Psoas muscle (tissue), 8 donors: ENCODE measurements around the gene SERPINA3. TPM values are rescaled to one million over a fixed set of nuclear protein-coding genes. Genes with fewer than 3 reads are reported as not detected.

Source experiments
- ATAC-seq, 4 donors: fragments of 200-7000 bp; cut with Tn5 transposase; one replicate each; pipeline ENCODE4 v1.9.1; 2020; ENCODE audit warnings: moderate library complexity in 3 of 4, mild to moderate bottlenecking in 2 of 4
- DNase-seq, 2 donors: peaks; one replicate each; pipeline ENCODE4 v3.0.0-alpha.2; 2020
- H3K27ac ChIP-seq: fragments of 200-600 bp; one replicate; pipeline ENCODE4 v1.8.0; 2022
- H3K27me3 ChIP-seq, 3 donors: fragments of 200-600 bp in 1 of 3; one replicate each; pipeline versions ENCODE4 v1.6.1 to v1.8.0; 2013 to 2022; ENCODE audit warnings: low read length in 2 of 3, mild to moderate bottlenecking in 2 of 3, moderate library complexity in 1 of 3; ENCODE audit not compliant: insufficient read depth in 3 of 3
- H3K36me3 ChIP-seq, 2 donors: fragments of 200-600 bp in 1 of 2; one replicate each; pipeline versions ENCODE4 v1.6.1 to v1.8.0; 2013 to 2022; ENCODE audit warnings: low read depth in 1 of 2, mild to moderate bottlenecking in 1 of 2, moderate library complexity in 1 of 2; ENCODE audit not compliant: insufficient read depth in 1 of 2
- H3K4me1 ChIP-seq: fragments of 200-600 bp; one replicate; pipeline ENCODE4 v1.8.0; 2022
- H3K4me3 ChIP-seq: fragments of 200-600 bp; one replicate; pipeline ENCODE4 v1.8.0; 2022; ENCODE audit warnings: mild to moderate bottlenecking
- H3K9me3 ChIP-seq: fragments of 200-600 bp; one replicate; pipeline ENCODE4 v1.8.0; 2022
- CTCF ChIP-seq: fragments of 200-600 bp; IDR thresholded peaks from one replicate; pipeline ENCODE4 v1.8.0; 2022; ENCODE audit warnings: antibody characterized with exemption
- WGBS, 3 donors: extraction: QIAGEN DNeasy Blood & Tissue Kit; methylation state at CpG; one replicate each; pipeline versions ENCODE4 v1.1.6 to v1.1.7; 2013; 5-methylcytosine and 5-hydroxymethylcytosine counted together
- intact Hi-C, 2 donors: fragments of 100-400 bp; cut with DNase I; formaldehyde crosslinking; loops; one replicate each; pipeline versions ENCODE4 v1.11.0 to v1.14.2; 2022
- polyA plus RNA-seq, 3 donors: library from polyadenylated mRNA; stranded (reverse); fragments of 200-250 nt; gene quantifications; one replicate each; pipeline ENCODE4 v1.2.3, GENCODE V29; 2013
- total RNA-seq, 4 donors: library from RNA; stranded (reverse); fragmentation: NEBNext Ultra II Directional in 2 of 4; extraction: Animal tissue kit (Norgen Biotek cat#: 25700) in 2 of 4; gene quantifications; one replicate each; pipeline versions ENCODE4 v1.2.1 to v1.2.4, GENCODE V29; 2021 to 2023
- donor health status: healthy with polysubstance abuse.
- donor health status: DM: no; HTN: no; CAD: no; lungs with moderate emphysema.
- donor health status: Bipolar disorder and iron deficiency.
- donor health status: healthy.
- donor health status: DM: yes; HTN: yes; CAD: no.
- donor health status: DM: no; HTN: no; CAD: no.
- donor health status: DM: no; HTN: no; CAD: no.
- donor health status: DM: yes; HTN: yes; CAD: no.

The SERPINA3 gene
- total and polyA plus RNA-seq, 7 donors: 5.5 to 1,141 (median 186) TPM

DNA sequence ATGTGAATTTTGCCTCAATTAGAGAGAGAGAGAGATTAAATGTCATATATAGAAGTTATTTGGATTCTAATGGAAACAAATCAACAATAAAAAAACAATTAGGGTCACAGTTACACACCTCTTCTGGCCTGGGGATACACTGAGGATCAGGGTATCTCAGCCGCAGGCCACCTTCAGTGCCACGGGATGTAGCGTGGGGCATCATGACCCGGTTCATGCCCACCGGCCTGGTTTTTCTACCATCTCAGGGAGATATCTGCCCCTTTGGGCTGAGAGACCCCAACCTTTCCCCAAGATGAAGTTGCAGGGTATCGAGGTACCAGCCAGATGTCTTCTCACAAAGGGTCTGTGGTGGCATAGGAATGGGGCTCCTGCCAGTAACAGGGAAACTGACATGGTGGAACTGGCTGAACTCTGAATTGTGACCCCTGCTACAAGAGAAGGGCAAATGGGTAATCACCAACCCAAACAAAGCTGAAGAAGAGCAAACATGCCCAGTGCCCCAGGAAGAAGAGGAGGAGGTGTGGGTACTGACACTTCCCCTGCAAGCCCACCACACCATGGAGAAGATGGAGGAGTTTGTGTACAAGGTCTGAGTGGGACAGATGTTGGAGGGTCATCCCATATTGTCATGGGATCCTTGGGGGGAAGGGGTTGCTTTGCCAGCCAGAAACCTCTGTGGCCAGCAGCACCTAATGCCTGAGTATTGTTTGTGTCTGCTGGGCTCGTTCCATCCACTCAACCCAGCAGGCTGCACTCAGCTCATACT is 19.5 kb downstream of the SERPINA3 start:
- no peak overlapping the region for H3K4me3 ChIP-seq
- 82 to 89% (median 86%) methylated on average over 7 of the region's 7 CpGs for WGBS, 3 donors
- H3K27ac ChIP-seq: no peak overlapping the region
- H3K4me1 ChIP-seq: no peaks in the 10 kb centered on the region
- intact Hi-C loops: no loop called here
- H3K36me3 ChIP-seq: no peaks in the 10 kb centered on the region
- no peaks in the 10 kb centered on the region for H3K27me3 ChIP-seq
- TF ChIP-seq CTCF: no peak
- ATAC-seq: no peak
- DNase-seq: no peak
- H3K9me3 ChIP-seq: no peaks in the 10 kb centered on the region

GRCh38 chr14:94632305-94632590 is 20.1 kb downstream of the SERPINA3 start:
- no peak for DNase-seq
- no peak overlapping the region for H3K4me3 ChIP-seq
- no peak for ATAC-seq
- WGBS, 3 donors: 73 to 79% (median 75%) methylated on average over 4 of the region's 4 CpGs
- H3K27me3 ChIP-seq: no peaks in the 10 kb centered on the region
- TF ChIP-seq CTCF: no peak
- intact Hi-C loops: no loop called here
- no peaks in the 10 kb centered on the region for H3K9me3 ChIP-seq
- no peaks in the 10 kb centered on the region for H3K4me1 ChIP-seq
- no peaks in the 10 kb centered on the region for H3K36me3 ChIP-seq
- H3K27ac ChIP-seq: no peak overlapping the region

DNA sequence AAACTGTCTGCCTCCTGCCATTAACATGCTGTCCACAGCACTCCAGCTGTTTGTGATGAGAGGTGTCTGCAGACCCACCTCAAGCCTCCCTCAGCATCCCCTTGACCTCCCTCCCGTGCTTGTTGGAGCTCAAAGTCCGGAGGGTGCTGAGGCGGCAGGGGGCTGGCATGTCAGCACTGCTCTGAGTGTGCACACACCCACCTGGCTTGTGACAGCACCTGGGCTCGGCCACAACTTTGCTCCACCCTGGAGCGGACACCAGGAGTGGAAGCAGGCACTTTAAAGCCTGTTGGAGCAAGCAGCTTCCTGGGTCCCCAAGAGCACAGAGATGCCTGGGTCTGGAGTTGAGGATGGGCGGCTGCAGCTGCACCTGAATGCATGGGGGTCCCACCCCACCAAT is 20.9 kb downstream of the SERPINA3 start:
- H3K9me3 ChIP-seq: no peaks in the 10 kb centered on the region
- intact Hi-C loops: no loop called here
- no peak overlapping the region for H3K4me3 ChIP-seq
- no peak for ATAC-seq
- TF ChIP-seq CTCF: no peak
- H3K36me3 ChIP-seq: no peaks in the 10 kb centered on the region
- WGBS, 3 donors: 82 to 83% (median 82%) methylated on average over 6 of the region's 6 CpGs
- no peaks in the 10 kb centered on the region for H3K27me3 ChIP-seq
- no peak overlapping the region for H3K27ac ChIP-seq
- H3K4me1 ChIP-seq: no peaks in the 10 kb centered on the region
- no peak for DNase-seq

GRCh38 chr14:94635154-94635553 is 23.0 kb downstream of the SERPINA3 start:
- H3K36me3 ChIP-seq: no peaks in the 10 kb centered on the region
- TF ChIP-seq CTCF: no peak
- H3K27me3 ChIP-seq: no peaks in the 10 kb centered on the region
- ATAC-seq: no peak
- no peaks in the 10 kb centered on the region for H3K9me3 ChIP-seq
- no peak overlapping the region for H3K27ac ChIP-seq
- 17 to 42% (median 25%) methylated on average over 1 of the region's 1 CpG for WGBS, 3 donors
- no peak overlapping the region for H3K4me3 ChIP-seq
- no peak for DNase-seq
- H3K4me1 ChIP-seq: no peaks in the 10 kb centered on the region
- intact Hi-C loops: no loop called here
